Measurements from ENCODE around the gene APPBP2. TPM values are rescaled to one million over a fixed set of nuclear protein-coding genes. Genes with fewer than 3 reads are reported as not detected.

APPBP2 gene
- 25.1 and 37.8 TPM in 2 replicates for total RNA-seq

GRCh38 chr17:60525685-60526514 is at the start of gene APPBP2:
APPBP2 (minus strand) TSS chr17:60526242; CDS start chr17:60525931, 311 bp downstream.

DNA sequence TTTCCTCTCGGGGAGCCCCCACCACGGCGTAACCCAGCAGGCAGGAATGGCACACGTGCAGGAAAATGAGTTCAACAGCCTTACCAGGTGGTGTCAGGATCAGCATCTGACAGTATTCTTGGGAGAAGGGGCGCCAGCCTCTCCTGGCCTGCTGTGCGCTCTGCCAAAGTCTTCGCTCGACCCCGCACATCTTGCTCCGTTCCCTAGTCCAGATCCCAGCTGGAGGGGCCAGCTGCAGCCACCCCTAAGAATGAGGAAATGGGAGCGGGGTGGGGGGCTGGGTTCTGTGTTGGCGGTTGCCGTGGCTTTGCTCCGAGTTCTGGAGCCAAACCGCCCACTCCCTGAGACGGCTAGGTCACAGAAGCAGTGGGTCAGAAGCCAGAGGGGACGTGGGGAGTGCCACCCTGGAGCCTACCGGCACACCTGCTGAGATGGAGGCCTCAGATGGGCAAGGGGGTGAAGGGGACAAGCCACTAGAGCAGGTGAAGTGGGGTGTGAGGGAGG is 103.8 kb downstream of the APPBP2 start, which contains the start of gene CHCT1:
Gene CHCT1, plus strand, starts transcription at position 328 of the 504 bp plus-strand sequence. Its CDS starts 104 bp downstream, at position 432.

Other genes starting within 250 kb of the APPBP2 start
- gene USP32, start 134.1 kb downstream of the APPBP2 start, total RNA-seq = 27.0 and 72.5 TPM in 2 replicates
- not detected in 2 replicates for gene CHCT1, start 103.8 kb downstream of the APPBP2 start, total RNA-seq
- gene PPM1D, start 74.0 kb upstream of the APPBP2 start, total RNA-seq = 24.6 and 28.8 TPM in 2 replicates
- gene BCAS3, start 151.6 kb upstream of the APPBP2 start, total RNA-seq = 16.5 and 42.7 TPM in 2 replicates

All from bladder microvascular endothelial cell (primary cell).